ENCODE results near the gene ILK. TPM values are rescaled to one million over a fixed set of nuclear protein-coding genes. Genes with fewer than 3 reads are reported as not detected.

Gene ILK
- total RNA-seq, 1 donor from 2014 or later = 229 TPM

DNA sequence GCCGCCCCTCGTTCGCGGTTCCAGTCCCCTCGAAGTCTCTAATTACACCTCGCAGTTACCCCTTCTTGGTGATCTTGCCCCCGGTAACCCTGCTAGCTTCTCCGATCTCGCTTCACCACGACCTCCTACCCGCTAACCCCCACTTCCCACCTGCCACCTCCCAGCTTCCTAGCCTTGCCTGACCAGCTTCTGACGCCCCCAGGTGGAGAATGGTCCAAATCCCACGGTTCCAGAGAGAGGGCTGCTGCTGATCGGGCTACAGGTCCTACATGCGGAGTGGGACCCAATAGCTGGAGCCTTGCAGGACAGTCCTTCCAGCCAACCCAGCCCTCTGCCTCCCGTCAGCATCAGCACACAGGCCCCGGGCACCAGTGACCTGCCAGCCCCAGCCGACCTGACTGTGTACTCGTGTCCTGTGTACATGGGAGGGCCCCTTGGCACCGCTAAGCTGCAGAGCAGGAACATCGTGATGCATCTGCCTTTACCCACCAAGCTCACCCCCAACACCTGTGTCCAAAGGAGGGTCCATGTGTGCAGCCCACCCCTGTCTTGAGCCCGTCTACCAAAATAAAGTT is 32.1 kb upstream of the ILK start:
- intact Hi-C loops (cut with DNase I) = no loop called here
- no peak for DNase-seq (ENCODE audit: low spot score)

DNA sequence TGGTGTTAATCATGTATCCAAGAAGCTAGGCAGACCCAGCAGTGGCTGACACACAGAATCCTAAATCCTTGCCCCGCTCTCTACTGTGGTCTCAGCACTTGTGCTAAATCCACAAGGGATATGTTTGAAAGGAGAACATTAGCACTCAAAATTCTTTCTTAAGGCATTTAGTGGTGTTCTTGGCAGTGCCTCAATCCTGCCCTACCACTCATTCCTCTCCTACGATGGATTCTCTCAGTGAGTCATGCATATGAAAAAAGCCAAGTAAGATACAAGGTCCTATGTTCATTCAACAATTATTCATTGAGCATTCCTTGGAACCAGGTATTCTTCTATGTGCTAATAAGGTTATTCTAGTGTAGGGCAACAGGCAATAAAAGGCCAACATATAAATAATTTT is 31.4 kb upstream of the ILK start:
- no peak for DNase-seq (ENCODE audit: low spot score)
- intact Hi-C loops (cut with DNase I) = no loop called here

DNA sequence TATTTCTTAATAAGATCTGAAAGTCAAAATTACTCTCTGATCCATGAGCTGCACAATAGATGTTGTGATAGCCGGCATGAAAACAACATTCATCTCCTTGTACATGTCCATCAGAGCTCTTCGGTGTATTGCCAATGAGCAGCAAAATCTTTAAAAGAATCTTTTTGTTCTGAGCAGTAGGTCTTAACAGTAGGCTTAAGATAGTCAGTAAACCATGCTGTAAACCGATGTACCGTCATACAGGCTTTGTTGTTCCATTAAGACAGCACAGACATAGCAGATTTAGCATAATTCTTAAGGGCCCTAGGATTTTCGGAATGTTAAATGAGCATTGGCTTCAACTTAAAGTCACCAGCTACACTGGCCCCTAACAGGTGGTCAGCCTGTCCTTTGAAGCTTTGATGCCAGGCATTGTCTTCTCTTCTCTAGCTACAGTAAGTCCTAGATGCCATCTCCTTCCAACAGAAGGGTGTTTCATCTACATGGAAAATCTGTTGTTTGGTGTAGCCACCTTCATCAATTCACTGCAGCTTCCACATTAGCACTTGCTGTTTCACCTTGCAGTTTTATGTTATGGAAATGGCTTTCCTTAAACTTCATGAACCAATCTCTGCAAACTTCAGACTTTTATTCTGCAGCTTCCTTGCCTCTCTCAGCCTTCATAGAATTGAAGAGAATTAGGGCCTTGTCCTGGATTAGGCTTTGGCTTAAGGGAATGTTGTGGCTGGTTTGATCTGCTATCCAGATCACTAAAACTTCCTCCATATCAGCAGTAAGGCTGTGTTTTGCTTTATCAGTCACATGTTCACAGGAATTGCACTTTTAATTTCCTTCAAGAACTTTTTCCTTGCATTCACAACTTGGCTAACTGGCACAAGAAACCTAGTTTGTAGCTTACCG is 28.5 kb upstream of the ILK start:
- no peak for DNase-seq (ENCODE audit: low spot score)
- intact Hi-C loops (cut with DNase I) = no loop called here

DNA sequence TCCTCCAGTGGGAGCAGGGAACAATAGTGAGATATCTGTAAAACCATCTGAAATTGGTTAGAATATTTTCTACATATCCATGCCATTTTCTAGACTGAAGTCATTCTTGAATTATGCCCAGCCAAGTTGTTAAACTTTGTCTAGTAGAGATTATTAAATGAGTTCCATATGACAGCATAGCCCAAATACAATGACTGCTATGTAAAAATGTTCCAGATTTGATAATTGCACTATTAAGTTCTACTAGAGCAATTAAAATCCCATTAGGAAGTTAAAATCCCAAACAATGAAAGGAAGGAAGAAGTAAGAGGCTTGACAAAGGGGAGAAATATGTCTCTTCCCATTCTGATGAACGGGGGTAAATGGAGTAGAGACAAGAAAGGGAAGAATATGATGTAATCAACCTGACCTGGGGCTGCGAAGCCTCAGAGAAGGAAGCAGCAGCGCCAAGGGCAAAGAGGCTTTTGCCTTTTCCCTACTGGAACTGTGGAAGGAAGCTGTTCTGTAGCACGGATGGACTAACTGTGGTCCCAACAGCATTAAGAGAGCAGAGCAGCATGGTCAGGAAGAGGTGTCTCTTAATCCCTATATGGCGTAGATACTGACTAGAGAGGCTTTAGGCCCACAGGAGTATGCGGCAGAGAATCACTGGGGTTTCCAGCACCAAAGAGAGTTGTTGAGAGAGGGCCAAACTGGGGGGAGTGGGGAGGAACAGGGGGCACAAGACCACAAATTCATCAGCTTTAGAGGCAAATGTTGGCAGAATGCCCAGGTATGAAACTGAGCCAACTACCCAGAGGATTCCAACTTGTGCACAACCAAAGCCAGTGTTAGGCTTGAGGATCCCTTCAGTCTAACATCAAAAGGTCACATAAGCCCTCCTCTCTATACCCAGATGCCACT is 26.9 kb upstream of the ILK start:
- DNase-seq (ENCODE audit: low spot score) = no peak
- intact Hi-C loops (cut with DNase I) = no loop called here

DNA sequence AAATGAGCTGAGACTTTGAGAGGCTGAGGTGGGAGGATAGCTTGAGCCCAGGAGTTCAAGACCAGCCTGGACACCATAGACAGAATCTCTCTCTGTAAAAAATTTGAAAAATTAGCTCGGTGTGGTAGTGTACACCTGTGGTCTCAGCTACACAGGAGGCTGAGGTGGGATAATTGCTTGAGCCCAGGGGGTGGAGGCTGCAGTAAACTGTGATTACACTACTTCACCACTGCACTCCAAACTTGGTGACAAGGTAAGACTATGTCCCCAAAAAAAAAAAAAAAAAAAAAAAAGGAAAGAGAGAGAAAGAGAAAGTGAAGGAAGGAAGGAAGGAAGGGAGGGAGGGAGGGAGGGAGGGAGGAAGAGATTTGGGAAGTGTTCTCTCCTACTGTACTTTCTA is 25.4 kb upstream of the ILK start:
- intact Hi-C loops (cut with DNase I) = no loop called here
- DNase-seq (ENCODE audit: low spot score) = no peak

DNA sequence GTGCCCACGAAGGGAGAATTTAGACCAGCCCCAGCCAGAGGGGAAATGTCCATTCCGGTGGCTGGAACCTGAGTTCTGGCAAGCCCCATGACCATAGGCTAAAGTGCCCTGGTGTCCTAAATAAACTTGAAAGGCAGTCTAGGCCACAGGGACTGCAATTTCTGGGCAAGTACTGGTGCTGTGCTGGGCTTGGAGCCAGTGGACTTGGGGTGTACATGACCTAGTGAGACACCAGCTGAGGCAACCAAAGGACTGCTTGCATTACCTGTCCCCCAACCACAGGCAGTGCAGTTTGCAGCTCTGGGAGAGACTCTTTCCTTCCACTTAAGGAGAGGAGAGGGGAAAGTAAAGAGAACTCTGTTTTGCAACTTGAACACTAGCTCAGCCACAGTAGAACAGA is 23.9 kb upstream of the ILK start:
- intact Hi-C loops (cut with DNase I) = no loop called here
- DNase-seq (ENCODE audit: low spot score) = no peak

DNA sequence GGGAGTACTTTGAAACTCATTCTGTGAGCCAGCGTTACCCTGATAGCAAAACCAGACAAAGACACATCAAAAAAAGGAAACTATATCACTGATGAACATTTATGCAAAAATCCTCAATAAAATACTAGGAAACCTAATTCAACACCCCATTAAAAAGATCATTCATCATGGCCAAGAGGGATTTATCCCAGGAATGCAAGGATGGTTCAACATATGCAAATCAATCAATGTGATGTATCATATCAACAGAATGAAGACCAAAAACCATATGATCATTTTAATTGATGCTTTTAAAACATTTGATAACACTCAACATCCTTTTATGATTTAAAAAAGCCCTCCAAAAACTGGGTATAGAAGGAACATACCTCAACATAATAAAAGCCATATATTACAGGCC is 20.0 kb upstream of the ILK start:
- no peak for DNase-seq (ENCODE audit: low spot score)
- intact Hi-C loops (cut with DNase I) = no loop called here

DNA sequence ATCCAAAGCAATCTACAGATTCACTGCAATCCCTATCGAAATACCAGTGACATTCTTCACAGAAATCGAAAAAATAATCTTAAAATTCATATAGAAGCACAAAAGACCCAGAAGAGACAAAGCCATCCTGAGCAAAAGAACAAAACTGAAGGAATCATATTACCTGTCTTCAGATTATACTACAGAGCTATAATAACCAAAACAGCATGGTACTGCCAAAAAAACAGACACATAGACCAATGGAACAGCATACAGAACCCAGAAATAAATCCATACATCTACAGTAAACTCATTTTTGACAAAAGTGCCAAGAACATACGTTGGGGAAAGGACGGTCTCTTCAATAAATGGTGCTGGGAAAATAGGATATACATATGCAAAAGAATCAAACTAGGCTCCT is 19.0 kb upstream of the ILK start:
- intact Hi-C loops (cut with DNase I) = no loop called here
- DNase-seq (ENCODE audit: low spot score) = no peak

DNA sequence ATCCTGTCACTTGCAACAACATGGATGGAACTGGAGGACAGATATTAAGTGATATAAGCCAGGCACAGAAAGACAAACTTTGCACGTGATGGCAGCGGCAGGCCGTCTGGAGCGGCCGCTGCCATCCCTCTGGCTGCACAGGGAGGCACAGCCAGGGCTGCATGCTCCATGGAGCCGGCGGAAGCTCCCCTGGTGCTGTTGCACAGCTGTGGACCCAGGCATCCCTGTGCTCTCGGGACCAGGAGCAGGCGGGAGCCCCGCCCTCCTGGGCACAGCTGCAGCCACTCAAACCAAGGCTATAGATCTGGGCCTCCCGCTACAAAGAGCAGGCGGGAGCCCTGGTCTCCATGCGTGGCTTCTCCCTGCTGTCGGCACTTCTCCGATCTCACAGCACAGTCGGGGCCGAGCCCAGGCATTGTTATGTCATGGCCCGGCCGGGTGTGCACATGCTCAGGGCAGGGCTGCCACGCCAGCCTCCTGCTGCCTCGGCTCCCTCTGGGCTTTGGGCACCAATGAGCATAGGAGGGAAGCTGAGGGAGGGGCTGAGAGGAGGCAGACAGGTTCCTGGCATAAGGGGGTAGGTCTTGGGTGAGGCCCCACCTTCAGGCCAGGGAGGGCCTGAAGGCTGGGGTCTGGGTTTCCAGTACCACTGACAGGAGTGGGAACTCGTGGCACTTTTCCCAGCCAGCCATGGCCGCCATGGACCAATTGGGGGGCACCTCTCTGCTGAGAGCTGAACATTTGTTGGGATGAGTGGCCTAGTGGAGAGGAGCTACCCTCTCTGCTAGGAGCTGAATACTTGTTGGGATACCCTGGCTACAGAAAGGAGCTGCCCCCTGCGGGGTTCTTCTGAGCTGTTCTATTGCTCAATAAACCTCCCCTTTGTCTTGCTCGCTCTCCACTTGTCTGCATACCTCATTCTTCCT is 16.9 kb upstream of the ILK start:
- no peak for DNase-seq (ENCODE audit: low spot score)
- intact Hi-C loops (cut with DNase I) = loop anchor here (5.0 kb wide), 1 partner anchor 54 kb away; no protein-coding TSS in a partner anchor

DNA sequence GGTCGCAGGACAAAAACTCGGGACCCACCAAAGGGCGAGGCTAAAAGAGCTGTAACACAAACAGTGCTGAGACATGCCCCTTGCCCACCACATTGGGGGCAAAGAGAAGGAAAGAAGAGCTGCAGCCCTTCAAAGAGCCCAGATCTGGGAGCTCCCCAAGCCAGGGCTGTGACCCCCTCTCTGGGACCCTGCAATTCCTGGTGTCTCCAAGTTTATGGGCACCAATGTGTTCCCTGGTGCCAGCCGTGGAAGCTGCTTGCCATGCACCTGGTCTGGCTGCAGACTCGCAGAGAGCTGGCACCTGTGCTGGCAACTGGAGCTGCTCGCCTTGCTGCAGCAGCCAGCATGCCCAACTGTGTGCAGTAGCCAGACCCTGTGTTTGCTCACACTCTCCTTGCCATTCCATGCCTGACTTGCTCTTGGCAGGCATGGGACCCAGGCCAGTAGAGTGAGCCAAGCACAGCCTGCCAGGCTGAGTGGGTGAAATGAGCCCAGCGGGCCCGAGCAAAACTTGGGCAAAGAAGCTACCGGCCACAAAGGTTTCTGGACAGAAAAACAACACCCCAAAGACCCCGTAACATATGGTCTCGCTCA is 16.1 kb upstream of the ILK start:
- DNase-seq (ENCODE audit: low spot score) = no peak
- intact Hi-C loops (cut with DNase I) = loop anchor here (5.0 kb wide), 1 partner anchor 55 kb away; no protein-coding TSS in a partner anchor

DNA sequence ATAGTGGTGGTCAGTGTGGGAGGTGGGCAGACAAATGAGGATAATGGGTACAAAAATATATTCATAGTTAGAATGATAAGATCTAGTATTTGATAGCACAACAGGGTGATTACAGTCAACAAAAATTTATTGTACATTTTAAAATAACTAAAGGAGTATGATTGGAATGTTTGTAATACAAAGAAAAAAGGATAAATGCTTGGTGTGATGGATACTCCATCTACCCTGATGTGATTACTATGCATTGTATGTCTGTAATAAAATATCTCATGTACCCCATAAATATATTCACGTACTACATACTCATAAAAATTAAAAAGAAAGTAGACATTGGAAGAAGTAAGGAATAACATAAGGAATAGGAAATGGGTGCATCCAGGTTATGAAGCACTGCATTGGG is 15.6 kb upstream of the ILK start:
- DNase-seq (ENCODE audit: low spot score) = no peak
- intact Hi-C loops (cut with DNase I) = loop anchor here (5.0 kb wide), 1 partner anchor 56 kb away; no protein-coding TSS in a partner anchor

DNA sequence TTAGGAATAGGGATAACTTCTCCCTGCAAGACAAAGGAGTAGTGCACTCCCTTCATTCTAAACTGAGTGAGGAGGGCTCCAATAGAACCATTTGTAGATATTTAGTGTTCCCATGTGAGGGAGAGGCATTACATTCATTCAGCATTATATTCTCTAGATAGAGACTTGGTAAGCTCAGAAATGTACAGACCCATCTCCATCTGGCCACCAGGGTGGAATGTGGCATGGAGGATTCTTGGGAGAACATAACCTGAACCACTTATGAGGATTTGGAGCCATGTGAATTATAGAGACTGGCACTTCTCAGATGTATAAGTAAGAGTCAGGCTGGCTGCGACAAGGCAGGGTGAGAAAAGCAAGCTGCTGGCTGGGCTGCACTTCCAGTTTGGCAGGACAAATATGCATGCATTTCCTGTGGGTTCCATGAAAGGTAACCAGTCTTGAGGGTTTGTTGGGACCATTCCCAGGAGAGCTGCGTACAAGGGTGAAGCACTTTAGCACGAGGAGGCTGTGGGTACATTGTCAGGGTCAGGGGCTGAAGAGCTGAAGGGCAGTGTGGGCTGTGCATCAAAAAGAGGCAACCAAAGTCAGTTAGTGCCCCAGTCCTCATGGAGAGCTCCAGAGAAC is 9.3 kb upstream of the ILK start:
- DNase-seq (ENCODE audit: low spot score) = no peak
- intact Hi-C loops (cut with DNase I) = no loop called here

DNA sequence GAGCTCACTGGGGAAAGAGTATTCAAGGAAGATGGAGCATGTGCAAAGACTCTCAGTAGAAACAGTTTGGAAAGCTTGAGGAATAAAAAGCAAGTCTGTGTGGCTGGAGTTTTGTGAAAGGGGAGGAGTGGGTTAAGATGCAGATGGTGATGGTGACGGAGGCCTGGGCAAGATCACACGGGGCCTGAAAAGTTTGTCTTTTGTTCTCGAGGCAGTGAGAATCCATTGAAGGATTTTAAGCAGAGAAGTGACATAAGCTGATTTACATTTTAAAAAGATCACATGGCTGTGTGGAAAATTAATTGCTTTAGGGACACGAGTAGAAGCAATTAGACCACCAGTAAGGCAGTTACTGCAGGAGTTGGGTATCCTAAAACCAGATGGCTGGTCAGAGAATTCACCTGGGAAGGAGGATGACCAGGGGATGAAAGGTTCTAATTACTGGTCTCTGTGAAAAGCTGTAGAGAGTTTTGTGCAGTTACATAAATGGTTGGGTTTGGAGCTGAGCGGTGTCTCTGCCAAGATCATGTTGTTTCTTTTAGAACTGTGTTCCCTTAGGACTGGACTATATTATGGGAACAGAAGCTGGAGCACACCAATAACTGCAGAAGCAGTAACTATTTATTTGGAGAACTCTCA is 7.2 kb upstream of the ILK start:
- intact Hi-C loops (cut with DNase I) = no loop called here
- no peak for DNase-seq (ENCODE audit: low spot score)

DNA sequence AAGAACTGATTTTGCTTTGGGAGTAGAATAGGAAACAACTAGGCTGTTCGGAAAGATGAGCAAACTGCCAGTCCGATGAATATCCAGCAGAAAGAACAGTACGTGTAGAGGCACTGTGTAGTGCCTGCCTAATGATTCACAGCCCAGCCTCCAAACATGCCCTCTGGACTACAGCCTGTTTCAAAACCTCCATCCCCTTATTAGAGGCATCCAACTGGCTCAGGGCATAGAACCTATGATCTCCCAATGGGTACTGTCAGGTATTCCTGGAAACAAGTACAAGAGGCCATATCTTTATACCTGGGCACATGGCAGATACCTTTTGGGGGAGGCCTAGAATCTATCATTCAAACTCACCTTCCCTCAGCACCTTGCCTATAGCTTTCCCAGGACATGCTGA is 5.0 kb upstream of the ILK start:
- DNase-seq (ENCODE audit: low spot score) = no peak
- intact Hi-C loops (cut with DNase I) = no loop called here

DNA sequence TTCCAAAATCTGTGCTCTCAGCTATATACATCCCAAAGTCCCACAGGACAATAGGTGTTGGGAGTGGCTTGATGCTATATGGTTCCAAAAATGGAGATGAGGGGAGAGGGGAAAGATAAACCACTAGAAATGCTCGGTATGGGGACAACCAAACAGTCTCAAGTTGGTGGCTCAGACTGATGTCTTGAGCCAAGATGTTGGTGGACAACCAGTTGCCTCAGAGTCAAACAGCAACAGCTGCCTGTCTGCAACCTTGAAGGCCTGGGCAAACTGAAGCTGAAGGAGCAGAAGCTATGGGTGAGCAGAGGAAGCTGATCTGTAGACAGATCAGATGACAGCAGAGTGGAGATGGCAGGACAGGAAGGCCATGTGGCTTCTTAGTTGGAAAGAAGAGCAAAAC is 4.1 kb upstream of the ILK start:
- intact Hi-C loops (cut with DNase I) = no loop called here
- DNase-seq (ENCODE audit: low spot score) = no peak

DNA sequence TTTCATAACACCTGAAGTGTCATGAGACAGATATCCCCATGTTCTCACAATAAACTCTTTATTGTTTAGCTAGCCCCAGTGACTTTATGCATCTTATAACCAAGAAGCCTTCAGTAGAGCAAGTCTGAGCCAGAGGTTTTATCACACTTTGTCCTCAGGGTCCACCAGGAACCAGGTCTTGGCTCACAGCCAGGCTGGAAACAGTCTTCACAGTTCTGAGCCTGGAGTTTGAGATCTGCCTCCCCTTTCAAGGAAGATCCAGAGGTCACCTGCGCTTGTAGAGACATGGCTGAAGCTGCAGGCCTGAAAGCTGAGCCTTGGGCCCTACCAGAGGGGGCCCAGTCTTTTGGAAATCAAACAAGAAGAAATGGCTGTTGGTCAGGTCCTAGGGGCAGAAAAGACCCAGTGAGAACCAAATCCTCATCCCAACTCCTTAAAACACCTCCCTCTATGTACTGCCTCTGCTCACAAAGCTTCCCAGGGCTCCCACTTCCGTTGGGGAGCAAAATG is 3.6 kb upstream of the ILK start:
- intact Hi-C loops (cut with DNase I) = loop anchor here (5.0 kb wide), 2 partner anchors 68 to 118 kb away; partner anchors contain the start of genes ARFIP2 and TIMM10B
- no peak for DNase-seq (ENCODE audit: low spot score)

DNA sequence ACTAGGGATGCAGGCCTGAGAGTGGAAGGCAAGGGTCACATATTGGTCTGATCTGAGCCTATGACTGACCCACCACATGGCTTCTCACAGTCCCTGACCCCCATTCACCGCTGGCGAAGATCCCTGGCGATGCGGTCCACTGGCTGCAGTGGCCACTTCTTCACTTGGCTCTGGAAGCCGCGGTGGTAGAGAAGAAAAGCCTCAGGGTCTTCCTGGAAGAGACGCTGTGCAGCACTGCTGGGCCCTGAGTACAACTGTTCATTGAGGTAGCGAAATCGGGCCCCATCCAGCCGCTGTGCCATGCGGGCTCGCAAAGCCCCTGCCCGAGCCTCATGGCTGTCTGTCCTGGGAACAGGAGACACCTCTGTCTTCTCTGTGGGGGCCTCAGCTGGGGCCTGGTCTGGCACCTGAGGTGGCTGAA is 2.5 kb upstream of the ILK start:
- intact Hi-C loops (cut with DNase I) = loop anchor here (5.0 kb wide), 2 partner anchors 69 to 119 kb away; partner anchors contain the start of genes ARFIP2 and TIMM10B
- no peak for DNase-seq (ENCODE audit: low spot score)

Measured in cardiac septum (tissue), 1 donor.